Measurements from ENCODE around the gene SLC15A3. TPM values are rescaled to one million over a fixed set of nuclear protein-coding genes. Genes with fewer than 3 reads are reported as not detected.

Gene SLC15A3
- polyA plus RNA-seq, 3 donors: 27.1 to 121 (median 35.0) TPM

GRCh38 chr11:60973699-60974098 is 21.7 kb upstream of the SLC15A3 start:
- H3K27ac Mint-ChIP-seq: peak overlapping the region in 2 of 7 donors; percentile 4 to 9
- no peak overlapping the region for H3K27ac ChIP-seq (ENCODE audit: low read depth in 1 of 2, low read length in 2 of 2)
- H3K9me3 ChIP-seq (replicated peaks in 1 of 2; ENCODE audit: control insufficient read depth in 1 of 2, insufficient read depth in 1 of 2, low read length in 2 of 2): peaks cover under 1 to 2% of the 10 kb centered on the region in 2 donors
- no peaks in the 10 kb centered on the region for H4K20me1 ChIP-seq (ENCODE audit: insufficient read depth, low read length)
- no peak overlapping the region for H3K9ac ChIP-seq (ENCODE audit: insufficient read depth, low read length, poor library complexity, severe bottlenecking)
- H3K4me3 Mint-ChIP-seq: peak overlapping the region in 1 of 2 donors; percentile 37
- H3K4me3 ChIP-seq (replicated peaks in 1 of 3; ENCODE audit: low read depth in 2 of 3, low read length in 3 of 3): no peak overlapping the region
- H3K4me2 ChIP-seq (replicated peaks; ENCODE audit: extremely low read depth, low read length, poor library complexity, severe bottlenecking): no peak overlapping the region
- no peak for DNase-seq
- no peaks in the 10 kb centered on the region for H3K79me2 ChIP-seq (ENCODE audit: insufficient read depth, low read length)
- no peaks in the 10 kb centered on the region for H3K36me3 ChIP-seq (replicated peaks in 1 of 2; ENCODE audit: control insufficient read depth in 1 of 2, insufficient read depth in 2 of 2, low read length in 2 of 2)
- 95% methylated on average over 5 of the region's 6 CpGs for WGBS (ENCODE audit: insufficient coverage)
- H3K27me3 ChIP-seq (ENCODE audit: control insufficient read depth in 2 of 2, insufficient read depth in 2 of 2, low read length in 2 of 2): peaks cover 0 to 15% of the 10 kb centered on the region in 2 donors
- intact Hi-C loops (cut with micrococcal nuclease): no loop called here
- no peak overlapping the region for H2AFZ ChIP-seq (ENCODE audit: insufficient read depth, low read depth, low read length, poor library complexity, severe bottlenecking)
- H3K27me3 Mint-ChIP-seq (ENCODE audit: low read depth in 3 of 3): peaks cover 25 to 32% (median 30%) of the 10 kb centered on the region in 3 donors
- H3K36me3 Mint-ChIP-seq: no peaks in the 10 kb centered on the region
- peaks cover 0 to 5% of the 10 kb centered on the region in 2 donors for H3K4me1 ChIP-seq (ENCODE audit: control insufficient read depth in 1 of 2, insufficient read depth in 2 of 2, low read length in 2 of 2)
- TF ChIP-seq CTCF (IDR thresholded peaks at IDR 0.05): no peak
- H3K4me1 Mint-ChIP-seq: peaks cover 17% of the 10 kb centered on the region
- H3K9me3 Mint-ChIP-seq: peaks cover 0 to 5% (median 3%) of the 10 kb centered on the region in 7 donors

- peak overlapping the region; percentile 22 to 57 for H3K4me3 Mint-ChIP-seq
- Histone ChIP-seq H3K79me2 (ENCODE audit: insufficient read depth, low read length) (no peaks in the 10 kb centered on the region), H3K9ac (ENCODE audit: insufficient read depth, low read length, poor library complexity, severe bottlenecking) (no peak overlapping the region), H2AFZ (ENCODE audit: insufficient read depth, low read depth, low read length, poor library complexity, severe bottlenecking) (no peak overlapping the region), H3K27ac (ENCODE audit: low read depth in 1 of 2, low read length in 2 of 2) (no peak overlapping the region), H3K4me1 (ENCODE audit: control insufficient read depth in 1 of 2, insufficient read depth in 2 of 2, low read length in 2 of 2) (peaks cover 0 to 5% of the 10 kb centered on the region in 2 donors), H3K27me3 (ENCODE audit: control insufficient read depth in 2 of 2, insufficient read depth in 2 of 2, low read length in 2 of 2) (peaks cover 0 to 19% of the 10 kb centered on the region in 2 donors), H4K20me1 (ENCODE audit: insufficient read depth, low read length) (no peaks in the 10 kb centered on the region), H3K4me2 (replicated peaks; ENCODE audit: extremely low read depth, low read length, poor library complexity, severe bottlenecking) (no peak overlapping the region), H3K4me3 (replicated peaks in 1 of 3; ENCODE audit: low read depth in 2 of 3, low read length in 3 of 3) (no peak overlapping the region), H3K9me3 (replicated peaks in 1 of 2; ENCODE audit: control insufficient read depth in 1 of 2, insufficient read depth in 1 of 2, low read length in 2 of 2) (peaks cover 7 to 8% of the 10 kb centered on the region in 2 donors), H3K36me3 (replicated peaks in 1 of 2; ENCODE audit: control insufficient read depth in 1 of 2, insufficient read depth in 2 of 2, low read length in 2 of 2) (no peaks in the 10 kb centered on the region)
- H3K9me3 Mint-ChIP-seq: peaks cover 0 to 16% (median 10%) of the 10 kb centered on the region in 7 donors
- H3K36me3 Mint-ChIP-seq: no peaks in the 10 kb centered on the region
- peaks cover 17% of the 10 kb centered on the region for H3K4me1 Mint-ChIP-seq
- WGBS (ENCODE audit: insufficient coverage): 82% methylated on average over 14 of the region's 15 CpGs
- H3K27me3 Mint-ChIP-seq (ENCODE audit: low read depth in 3 of 3): peaks cover 25 to 37% (median 28%) of the 10 kb centered on the region in 3 donors
- DNase-seq: no peak
- intact Hi-C loops (cut with micrococcal nuclease): no loop called here
- H3K27ac Mint-ChIP-seq: no peak overlapping the region
- no peak for TF ChIP-seq CTCF (IDR thresholded peaks at IDR 0.05)
These were observed 20.4 kb upstream of the SLC15A3 start for GRCh38 chr11:60972182-60973030.

Measured in CD14-positive monocyte (primary cell).